GM12865 (cell line): ENCODE results near the gene STN1.

Experiments
- DNase-seq: peaks from one replicate; pipeline ENCODE4 v3.0.0; 2010; ENCODE audit warnings: low read depth
- H3K4me3 ChIP-seq: 2 replicates; pipeline ENCODE4 v1.5.1; 2011; ENCODE audit warnings: mild to moderate bottlenecking, low read depth, low read length, control low read depth
- TF ChIP-seq, protein P1 (sequence below): IDR thresholded peaks from 2 replicates; pipeline ENCODE4 v1.5.1; 2011; ENCODE audit warnings: low read length, control low read depth, low read depth, inconsistent platforms; ENCODE audit not compliant: insufficient read depth; ENCODE audit errors: missing control alignments

Gene STN1

DNA sequence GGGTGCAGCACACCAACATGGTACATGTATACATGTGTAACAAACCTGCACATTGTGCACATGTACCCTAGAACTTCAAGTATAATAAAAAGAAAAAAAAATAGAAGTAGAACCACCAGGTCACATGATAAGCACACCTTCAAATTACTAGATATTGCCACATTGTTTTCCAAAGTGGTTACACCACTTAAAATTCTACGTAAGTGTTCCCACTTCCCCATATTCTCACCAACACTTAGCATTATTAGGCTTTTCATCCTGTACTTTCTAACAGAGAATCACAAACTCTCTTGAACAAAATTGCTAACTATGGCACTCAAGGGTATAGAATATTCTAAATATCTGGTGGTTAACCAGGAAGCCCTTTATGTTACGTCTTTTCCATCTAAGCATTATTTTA, 85.2 kb downstream of the STN1 start:
- H3K4me3 ChIP-seq: no peak overlapping the region
- DNase-seq: no peak
- TF ChIP-seq, protein P1, sequence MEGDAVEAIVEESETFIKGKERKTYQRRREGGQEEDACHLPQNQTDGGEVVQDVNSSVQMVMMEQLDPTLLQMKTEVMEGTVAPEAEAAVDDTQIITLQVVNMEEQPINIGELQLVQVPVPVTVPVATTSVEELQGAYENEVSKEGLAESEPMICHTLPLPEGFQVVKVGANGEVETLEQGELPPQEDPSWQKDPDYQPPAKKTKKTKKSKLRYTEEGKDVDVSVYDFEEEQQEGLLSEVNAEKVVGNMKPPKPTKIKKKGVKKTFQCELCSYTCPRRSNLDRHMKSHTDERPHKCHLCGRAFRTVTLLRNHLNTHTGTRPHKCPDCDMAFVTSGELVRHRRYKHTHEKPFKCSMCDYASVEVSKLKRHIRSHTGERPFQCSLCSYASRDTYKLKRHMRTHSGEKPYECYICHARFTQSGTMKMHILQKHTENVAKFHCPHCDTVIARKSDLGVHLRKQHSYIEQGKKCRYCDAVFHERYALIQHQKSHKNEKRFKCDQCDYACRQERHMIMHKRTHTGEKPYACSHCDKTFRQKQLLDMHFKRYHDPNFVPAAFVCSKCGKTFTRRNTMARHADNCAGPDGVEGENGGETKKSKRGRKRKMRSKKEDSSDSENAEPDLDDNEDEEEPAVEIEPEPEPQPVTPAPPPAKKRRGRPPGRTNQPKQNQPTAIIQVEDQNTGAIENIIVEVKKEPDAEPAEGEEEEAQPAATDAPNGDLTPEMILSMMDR: no peak
